Activated naive CD4-positive, alpha-beta T cell treated with anti-CD3 and anti-CD28 coated beads, Interleukin-2, amount 10 ng/mL, durations not matched to agents 5 hours and 36 hours (primary cell): ENCODE results near the gene SPATA6L. TPM values are rescaled to one million over a fixed set of nuclear protein-coding genes. Genes with fewer than 3 reads are reported as not detected.

Experiments
- total RNA-seq, 2 experiments: library from RNA; stranded (reverse); gene quantifications; one replicate each; pipeline ENCODE4 v1.2.3, GENCODE V29; 2021

The SPATA6L gene
- total RNA-seq: under 1 TPM; 0.33 to 0.43 TPM

DNA sequence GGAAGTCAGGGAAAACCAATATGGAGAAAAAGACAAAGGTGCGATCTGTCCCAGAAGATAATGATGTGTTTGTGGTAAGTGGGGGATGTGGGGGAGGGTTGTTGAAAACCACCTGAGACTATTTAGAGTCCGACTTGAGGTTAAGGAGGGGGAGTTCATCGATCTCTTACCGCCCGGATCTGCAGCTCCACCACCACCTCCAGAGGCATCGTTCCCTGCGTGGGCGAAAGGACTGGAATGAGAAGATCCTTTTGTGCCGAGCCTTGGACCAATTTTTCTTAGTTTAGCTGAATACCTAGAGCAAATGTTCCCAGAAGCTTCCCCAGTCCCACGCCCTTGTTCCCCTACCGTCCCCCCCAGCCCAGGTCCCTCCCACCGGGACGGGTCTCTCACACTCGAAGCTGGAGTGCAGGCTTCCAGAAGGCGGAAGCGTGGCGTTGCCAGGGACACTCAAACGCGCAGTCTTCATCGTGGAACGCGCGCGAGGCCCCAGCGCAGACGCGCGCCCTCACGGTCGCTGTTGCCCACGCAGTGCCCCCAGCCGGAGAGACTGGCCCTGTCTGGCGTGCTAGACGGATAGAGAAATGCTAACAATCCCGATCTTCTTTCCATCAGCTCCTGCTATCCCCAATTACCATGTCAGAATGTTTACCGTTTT lies at the start of gene SPATA6L:
Gene SPATA6L, minus strand, starts transcription at position 439 of the 658 bp plus-strand sequence. Its CDS starts 230 bp downstream, at position 209.

GRCh38 chr9:4679268-4680172 lies 13.2 kb upstream of the SPATA6L start, which contains the start of gene CDC37L1:
Gene CDC37L1, plus strand, starts transcription at chr9:4679569. Its CDS starts 199 bp downstream, at chr9:4679768.

DNA sequence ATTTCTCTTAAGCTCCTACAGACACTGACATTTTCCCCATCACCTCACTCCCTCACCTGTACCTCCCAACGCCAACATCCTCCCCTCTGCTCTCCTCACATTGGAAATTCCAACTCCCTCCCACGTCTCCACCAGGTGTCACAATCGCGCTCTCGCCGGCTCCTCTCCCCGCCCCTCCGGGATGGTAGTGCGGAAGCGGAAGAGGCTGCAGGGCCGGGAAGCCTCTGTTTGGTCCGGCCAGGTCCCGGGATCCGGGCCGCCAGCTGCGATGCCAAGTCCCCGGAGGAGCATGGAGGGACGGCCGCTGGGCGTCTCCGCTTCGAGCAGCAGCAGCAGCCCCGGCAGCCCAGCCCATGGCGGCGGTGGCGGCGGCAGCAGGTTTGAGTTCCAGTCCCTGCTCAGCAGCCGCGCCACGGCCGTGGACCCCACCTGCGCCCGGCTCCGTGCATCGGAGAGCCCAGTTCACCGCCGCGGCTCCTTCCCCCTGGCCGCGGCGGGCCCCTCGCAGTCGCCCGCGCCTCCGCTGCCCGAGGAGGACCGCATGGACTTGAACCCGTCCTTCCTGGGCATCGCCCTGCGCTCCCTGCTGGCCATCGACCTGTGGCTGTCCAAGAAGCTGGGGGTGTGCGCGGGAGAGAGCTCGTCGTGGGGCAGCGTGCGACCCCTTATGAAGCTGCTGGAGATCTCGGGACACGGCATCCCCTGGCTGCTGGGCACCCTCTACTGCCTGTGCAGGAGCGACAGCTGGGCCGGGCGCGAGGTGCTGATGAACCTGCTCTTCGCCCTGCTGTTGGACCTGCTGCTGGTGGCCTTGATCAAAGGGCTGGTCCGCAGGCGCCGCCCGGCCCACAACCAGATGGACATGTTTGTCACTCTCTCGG lies 3.9 kb downstream of the SPATA6L start, which contains the start of gene PLPP6:
Gene PLPP6, plus strand, starts transcription at position 187 of the 881 bp plus-strand sequence. Its CDS starts 82 bp downstream, at position 269.

Other genes with a start within 250 kb of the SPATA6L start
- gene SLC1A1, start 176.0 kb downstream of the SPATA6L start, total RNA-seq: not detected
- 10 to 100 TPM in 1 of 2 experiments, 1 to 10 TPM in 1; 9.5 to 10.1 TPM for gene PLPP6, start 4.2 kb downstream of the SPATA6L start, total RNA-seq
- gene CDC37L1, start 13.1 kb upstream of the SPATA6L start, total RNA-seq: 10 to 100 TPM; 11.2 to 11.9 TPM
- 10 to 100 TPM; 38.4 to 38.7 TPM for gene AK3, start 74.7 kb upstream of the SPATA6L start, total RNA-seq
- 10 to 100 TPM; 13.6 to 16.0 TPM for gene RCL1, start 126.5 kb upstream of the SPATA6L start, total RNA-seq